Stromal cell of bone marrow (primary cell): ENCODE data around the gene HSFX3.
"Not testable (repeated sequence)": the region's sequence is repeated elsewhere in the genome, so short reads cannot be mapped to it uniquely, and the experiment has no call there.

Experiments
- DNase-seq: peaks from one replicate; pipeline ENCODE4 v3.0.0-alpha.2; 2012; ENCODE audit warnings: low read depth

Gene HSFX3

DNA sequence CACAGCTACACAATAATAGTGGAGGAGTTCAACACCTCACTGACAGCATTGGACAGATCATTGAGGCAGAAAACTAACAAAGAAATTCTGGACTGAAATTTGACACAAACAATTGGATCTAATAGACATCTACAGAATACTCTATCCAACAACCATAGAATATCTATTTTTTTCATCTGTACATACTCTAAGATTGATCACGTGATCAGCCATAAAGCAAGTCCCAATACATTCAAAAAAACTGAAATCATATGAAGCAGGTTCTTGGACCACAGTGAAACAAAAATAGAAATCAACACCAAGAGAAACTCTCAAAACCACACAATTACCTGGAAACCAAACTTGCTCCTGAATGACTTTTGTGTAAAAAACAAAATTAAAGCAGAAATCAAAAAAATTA, 32.4 kb downstream of the HSFX3 start:
- DNase-seq = no peak

DNA sequence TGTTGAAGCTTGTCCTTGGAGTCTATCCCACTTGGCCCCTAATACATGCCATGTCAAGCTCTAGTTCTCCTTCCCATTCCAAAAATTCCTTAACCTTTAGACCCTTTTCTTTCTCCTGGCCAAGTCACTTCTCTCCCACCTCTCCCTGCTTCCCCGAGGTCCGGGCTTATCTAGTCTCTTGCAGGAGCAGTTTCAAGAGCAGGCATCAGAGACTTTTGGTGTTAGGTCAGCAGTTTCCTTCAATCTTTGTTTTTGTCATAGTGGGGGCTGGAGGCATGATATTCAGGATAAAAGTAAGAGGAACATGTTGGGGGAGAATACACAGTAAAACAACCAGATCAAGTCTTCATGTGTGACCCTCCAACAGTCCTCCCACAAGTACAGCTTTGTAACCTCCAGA, 33.1 kb downstream of the HSFX3 start:
- DNase-seq = no peak

DNA sequence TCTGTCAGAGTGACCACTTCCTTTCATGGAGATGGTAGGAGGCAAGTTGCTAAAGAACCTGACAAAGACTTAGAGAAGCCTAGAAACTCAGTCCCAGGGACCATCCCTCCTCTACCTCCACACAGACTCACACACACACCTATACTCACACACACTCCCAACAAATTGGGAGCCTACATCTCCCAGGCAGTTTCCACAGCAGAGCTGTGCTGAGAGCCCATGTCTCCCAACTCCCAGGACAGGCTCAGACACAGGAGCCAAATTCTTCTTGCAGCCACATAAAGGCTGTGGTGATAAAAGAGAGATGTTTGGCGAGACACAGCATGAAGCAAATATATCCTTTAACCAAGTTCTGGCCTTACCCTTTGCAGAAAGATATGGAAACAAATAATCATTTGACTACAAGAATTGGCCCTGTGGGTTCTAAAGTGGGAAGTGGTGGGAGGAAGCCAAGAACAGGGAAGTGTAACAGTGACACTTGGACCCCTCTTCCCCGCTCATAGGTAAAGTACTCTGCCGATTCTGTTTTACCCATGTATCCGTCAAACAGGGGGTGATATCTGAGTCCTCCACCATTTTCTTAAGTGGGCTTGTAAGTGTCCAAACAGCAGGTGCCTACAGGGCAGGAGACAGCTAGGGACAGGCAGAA, 33.6 kb downstream of the HSFX3 start:
- DNase-seq = no peak

DNA sequence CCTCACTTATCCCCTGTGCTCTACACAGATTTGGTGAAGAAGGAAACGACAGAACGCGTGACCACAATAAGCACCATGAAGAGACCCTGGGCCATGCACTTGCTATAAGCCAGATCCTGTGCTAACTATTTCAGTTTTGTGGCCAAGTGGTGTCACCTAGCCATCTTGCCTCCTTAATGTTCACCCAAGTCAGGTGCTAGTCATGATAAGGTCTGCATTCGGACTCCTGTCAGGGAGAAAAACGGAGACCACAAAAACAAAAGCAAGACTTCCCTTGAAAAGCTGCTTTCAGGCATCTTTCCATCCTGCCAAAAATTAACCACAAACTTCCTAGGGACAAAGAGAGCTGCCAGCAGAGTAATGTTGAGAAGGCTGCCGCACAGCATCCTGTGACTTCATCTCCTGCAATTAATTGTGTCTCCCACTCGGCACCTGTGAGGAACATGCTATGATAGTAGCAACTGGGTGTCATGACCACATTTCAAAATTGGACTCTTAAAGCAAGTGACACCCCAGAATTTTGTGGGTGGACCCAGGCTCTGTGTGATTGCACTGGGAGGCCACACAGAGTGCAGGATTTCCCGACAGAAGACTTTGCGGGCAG, 35.8 kb downstream of the HSFX3 start:
- no peak for DNase-seq

DNA sequence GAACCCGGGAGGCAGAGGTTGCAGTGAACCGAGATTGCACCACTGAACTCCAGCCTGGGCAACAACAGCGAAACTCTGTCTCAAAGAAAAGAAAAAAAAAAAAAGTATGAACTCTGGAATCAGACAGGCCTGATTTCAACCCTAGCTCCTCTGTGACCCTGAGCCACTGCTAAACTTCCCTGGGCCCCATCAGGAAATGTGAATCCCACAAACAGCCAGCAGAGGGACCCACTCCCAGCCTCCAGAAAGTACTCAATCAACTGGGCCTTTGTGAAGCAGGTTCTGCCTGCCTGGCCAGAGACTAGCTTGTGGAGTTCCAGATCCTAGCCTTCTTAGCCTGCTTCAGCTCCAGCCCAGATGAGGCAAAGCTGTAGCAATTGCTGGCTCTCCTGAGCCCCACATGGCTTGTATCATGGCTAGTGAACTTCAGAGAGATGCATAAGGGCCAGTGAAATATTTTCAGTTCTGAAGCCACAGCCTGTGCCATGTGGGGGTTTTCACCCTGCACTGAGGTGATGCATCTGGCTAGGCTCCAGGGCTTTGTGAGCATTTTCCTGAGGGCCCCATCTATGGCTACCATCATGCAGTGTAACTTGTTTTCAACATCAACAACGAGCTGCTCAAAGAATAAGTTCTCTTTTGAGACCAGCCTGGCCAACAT, 37.4 kb downstream of the HSFX3 start:
- no peak for DNase-seq

DNA sequence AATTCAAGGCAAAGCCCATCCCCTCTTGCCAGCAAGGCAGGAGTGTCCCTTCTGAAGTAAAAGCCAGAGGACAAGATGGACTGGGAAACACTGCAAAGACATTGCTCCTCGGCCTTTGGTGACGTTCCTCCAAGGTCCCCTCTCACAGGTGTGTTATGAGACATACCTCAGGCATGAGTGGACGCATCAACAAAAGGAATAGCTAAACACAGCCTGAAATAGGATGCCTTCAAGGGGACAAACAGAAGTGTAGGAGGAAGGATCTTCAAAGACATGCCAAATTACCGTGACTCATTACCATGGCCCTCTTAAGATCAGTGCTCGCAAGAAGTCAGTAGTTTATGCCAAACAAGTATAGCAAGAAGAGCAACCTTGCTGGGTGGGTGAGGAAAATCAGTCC, 38.6 kb downstream of the HSFX3 start:
- no peak for DNase-seq

DNA sequence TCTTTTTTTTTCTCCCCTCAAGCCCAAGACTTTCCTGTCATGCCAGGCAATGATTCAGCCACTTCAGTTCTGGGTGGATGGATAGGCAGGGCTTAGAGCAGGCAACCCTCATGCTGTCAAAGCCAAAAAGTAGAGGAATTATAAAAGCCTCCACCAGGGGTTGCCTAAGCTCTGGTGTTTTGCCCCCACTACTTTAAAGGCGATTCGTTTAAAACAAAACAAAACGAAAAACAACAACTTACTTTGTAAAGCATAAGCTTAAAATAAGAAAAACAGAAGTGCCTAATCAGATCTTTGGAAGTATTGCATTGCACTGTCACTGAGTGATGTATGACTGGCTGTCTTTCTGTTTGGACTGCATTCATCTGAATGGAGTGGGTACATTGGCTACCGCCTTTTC, 39.3 kb downstream of the HSFX3 start:
- no peak for DNase-seq

DNA sequence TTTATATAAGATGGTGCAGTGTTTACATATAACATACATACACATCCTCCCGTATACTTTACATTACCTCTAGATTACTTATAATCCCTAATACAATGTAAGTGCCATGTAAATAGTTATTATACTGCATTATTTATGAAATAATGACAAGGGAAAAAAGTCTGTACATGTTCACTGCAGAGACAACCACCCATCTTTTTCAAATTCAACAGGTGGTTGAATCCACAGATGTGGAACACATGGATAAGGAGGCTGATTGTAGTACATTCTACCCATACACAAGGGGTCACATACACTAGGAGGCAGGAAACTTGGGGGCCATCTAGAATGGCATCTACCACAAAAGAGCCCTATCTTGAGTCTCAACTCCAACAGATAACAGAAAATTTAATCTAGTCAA, 41.3 kb downstream of the HSFX3 start:
- DNase-seq = no peak

DNA sequence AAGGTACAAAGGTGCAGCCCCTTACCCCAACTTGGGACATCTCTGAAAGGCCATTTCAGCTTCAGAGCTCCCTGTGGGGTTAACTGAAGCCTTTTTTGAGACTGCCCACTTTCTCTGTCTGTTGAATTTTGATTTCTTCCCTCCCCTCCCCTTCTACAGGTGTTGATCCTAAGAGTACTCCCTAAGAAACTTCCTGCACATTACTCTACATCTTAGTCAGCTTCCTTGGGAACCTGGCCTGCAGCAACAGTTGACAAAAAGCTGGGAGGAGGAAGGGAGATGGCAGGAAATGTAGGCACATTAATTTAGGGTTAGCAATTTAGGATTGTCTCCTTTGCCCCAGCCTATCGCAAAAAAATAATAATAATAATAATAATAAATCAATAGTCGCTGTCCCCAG, 43.4 kb downstream of the HSFX3 start:
- no peak for DNase-seq

DNA sequence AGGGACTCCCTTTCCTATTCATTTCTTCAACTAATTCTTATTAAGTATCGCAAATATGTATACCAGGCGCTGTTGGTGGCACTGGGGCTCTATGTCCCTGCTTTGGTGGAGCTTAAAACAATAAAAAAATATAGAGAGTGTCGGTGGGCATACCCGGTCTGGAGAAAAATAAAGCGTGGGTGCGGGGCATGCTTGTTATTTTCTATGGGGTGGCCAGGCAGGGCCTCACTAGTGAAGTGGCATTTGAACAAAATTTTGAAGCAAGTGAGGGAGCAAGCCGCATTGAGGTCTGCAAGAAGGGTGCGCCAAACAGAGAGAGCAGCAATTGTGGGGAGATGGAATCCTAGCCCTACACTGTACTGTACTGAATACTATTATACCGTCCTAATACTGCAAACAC, 44.1 kb downstream of the HSFX3 start:
- DNase-seq = no peak

DNA sequence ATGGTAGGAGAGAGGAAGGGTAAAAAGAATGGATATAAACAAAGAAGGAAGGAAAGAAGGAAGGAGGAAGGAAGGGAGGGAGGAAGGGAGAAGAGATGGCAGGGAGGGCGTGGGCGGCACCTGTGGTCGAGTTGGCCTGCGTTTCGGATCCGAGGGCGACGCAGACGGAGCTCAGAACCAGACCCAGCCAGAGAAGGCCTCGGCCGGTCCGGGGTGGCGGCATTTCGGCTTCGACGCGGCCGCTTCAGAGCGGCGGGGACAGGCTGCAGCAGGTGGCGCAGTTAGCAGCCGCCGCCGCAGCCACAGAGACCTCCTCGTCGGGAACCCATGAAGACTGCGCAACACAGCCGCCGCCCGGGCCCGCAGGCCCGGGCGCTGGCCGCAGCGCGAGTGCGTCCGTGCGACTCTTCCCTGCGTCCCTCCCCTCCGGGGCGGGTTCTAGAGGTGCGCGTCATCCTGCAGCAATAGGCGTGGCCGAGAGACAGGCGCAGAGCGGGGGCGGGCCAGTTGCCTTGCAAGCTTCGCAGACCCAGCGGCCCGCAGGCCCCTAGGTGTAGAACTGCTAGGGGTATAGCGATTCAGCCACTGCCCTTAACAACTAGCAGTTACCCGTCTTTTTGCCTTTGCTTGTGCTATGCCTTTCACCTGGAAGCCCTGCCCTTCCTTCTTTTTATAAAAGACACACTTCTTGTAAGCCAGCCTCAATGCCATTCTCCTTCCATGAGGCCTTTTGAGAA, 44.6 kb downstream of the HSFX3 start, which contains the start of gene IDS:
IDS (minus strand) TSS at position 392 of the 737 bp plus-strand sequence; CDS start at position 223, 169 bp downstream.
- peak; percentile 73 for DNase-seq

DNA sequence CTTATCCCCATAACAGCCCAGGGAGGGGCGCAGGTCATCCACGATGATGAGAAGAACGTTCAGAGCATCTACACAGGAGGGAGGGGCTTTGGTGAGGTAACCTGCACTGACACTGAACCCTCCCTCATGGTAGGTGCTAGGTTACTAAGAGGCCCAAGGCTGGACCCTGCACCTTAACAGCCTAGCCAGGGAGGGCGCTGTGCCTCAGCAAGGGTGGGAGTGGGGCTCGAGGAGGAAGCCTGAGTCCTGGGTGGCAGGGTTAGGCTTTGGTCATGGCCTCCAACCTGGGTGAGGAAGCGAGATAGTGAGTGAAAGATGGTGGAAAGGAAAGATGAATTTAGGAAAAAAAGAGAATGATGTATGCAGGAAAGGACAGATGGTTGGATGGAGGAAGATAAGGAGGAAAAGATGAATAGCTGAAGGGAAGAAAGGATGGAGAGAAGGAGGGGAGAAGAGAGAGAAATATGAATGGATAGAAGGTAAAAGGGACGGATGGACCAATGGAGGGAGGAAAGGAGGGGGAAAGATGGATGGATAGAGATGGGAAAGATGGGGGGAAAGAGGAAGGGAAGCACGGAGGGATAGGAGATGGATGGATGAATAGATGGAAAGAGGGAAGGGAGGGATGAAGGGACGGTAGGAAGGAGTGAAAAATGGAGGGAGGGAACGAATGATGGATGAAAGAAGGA, 45.4 kb downstream of the HSFX3 start:
- no peak for DNase-seq

DNA sequence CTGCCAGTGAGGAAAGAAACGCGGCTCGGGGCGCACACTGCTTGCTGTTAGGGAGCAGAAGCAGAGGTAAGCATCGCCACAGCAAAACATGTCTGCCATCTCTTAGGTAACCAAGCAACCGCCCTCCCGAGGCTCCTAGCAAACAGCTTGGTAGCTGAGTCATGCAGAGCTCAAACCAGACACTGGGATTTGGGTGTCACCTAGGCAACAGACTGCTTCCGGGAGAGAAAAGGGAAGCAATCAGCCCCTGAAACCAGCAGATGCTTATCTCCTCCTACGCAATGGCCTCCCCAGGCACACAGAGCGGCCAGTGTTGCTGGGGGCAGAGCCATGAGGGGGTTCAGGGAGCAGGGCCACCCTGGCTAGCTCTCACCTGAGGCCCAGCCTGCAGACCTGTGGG, 46.3 kb downstream of the HSFX3 start:
- not testable (repeated sequence) for DNase-seq

DNA sequence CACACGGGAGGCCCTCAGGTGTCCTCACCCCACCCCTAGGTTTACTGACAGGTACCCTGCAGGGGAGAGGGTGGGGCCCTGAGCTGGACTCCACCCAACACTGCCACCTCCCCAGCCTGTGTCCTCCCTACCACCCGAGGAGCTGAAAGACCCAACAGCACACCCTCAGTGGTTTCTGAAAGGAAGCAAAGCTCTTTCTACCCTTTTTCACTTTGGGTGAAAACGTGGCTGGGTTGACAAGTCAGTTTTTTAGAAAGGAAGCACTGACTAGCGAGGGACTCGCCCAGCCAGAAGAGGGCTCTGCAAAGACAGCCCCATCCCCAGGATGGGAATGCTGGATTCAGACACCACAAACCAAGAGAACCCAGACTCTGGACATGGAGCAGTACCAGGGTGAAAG, 46.8 kb downstream of the HSFX3 start:
- not testable (repeated sequence) for DNase-seq

DNA sequence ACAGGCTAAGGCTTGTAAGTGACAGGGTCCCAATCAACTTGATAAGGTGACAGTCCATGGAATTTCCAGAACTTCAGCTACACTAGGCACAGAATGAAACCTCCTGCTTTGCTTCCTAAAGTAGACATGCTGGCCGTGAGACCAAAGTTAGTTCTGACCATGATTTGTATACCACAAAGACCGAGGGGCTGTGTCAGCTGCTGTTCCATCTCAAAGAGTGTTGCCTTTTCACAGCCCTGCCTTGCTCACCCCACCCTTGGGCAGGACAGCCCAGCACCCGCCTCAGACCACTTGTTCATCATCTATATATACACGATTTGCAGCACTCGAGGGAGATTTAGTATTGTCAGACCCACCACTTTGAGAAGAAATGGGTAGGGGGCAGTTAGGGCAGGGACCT, 50.0 kb downstream of the HSFX3 start:
- DNase-seq = no peak

DNA sequence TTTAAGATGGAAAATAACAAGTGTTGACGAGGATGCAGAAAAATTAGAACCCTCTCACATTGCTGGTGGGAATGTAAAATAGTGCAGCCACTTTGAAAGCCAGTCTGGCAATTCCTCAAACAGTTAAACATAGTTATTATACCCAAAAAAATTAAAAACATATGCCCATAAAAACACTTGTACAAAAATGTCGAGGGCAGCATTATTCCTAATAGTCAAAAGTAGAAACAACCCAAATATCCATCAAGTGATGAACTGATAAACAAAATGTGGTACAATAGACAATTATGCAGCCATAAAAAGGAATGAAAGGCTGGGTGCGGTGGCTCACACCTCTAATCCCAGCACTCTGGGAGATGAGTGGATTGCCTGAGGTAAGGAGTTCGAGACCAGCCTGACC, 51.0 kb downstream of the HSFX3 start:
- no peak for DNase-seq
